HG03097 (cell line): ENCODE measurements around the gene VARS2.
"Not testable (repeated sequence)": the region's sequence is repeated elsewhere in the genome, so short reads cannot be mapped to it uniquely, and the experiment has no call there.

Source experiments
- ATAC-seq: cut with Tn5 transposase; IDR thresholded peaks from one replicate; pipeline ENCODE4 v1.9.1; 2021; ENCODE audit not compliant: unreplicated experiment, low FRiP score

The VARS2 gene

GRCh38 chr6:30927080-30927479, 13.0 kb downstream of the VARS2 start:
- ATAC-seq = not testable (repeated sequence)

DNA sequence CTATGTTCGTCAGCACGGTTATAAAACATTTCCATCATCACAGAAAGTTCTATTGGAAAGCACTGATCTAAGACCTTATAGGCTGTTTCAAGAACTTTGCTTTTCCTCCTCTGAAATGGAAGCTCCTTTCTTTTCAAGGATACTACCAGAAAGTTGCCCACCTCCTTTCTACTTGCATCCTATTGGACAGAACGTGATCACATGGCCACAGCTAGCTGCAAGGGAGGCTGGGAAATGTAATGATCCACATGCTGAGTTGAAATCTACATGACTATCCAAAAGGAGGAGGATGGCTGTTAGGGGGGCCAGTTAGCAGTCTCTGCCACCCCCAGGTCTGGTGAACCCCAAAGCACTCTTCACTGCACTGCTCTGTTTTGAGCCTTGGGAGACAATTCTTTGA, 14.6 kb downstream of the VARS2 start:
- no peak for ATAC-seq

DNA sequence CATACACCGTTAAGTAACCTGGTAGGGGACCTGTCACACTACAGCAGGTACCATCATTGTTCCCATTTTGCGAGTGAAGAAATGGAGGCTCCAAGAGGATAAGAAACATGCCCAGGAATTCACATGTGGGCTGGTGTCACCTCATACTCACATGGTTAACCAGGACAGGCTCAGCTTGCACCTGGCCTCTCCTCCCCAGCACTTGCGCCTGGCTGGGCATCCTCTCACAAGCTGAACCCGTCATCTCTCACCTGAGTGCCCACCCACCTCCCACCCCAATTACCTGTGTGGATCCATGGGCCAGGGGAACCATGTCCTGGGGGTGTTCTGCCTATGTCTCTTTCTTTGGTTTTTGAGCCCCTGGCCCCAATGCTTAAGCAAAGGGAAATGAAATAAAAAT, 16.5 kb downstream of the VARS2 start:
- ATAC-seq = no peak

DNA sequence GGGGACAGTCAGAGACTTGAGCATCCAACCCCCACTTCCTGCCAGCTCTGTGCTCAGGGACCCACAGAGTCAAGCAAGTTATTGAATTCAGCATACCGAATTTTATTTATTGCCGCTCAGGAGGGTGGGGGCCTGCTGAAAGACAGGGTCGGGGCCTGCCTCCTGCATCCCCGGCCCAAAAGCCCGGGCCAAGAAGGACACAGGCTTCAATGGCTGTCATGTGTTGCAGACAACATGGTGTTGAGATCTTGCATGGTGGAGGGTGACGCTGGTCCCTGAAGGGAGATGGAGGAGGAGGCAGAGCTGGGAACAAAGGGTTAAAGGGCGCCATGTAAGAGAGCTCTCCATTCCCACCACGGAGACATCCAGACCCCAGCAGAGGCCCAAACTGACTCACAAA, 17.2 kb downstream of the VARS2 start:
- no peak for ATAC-seq

DNA sequence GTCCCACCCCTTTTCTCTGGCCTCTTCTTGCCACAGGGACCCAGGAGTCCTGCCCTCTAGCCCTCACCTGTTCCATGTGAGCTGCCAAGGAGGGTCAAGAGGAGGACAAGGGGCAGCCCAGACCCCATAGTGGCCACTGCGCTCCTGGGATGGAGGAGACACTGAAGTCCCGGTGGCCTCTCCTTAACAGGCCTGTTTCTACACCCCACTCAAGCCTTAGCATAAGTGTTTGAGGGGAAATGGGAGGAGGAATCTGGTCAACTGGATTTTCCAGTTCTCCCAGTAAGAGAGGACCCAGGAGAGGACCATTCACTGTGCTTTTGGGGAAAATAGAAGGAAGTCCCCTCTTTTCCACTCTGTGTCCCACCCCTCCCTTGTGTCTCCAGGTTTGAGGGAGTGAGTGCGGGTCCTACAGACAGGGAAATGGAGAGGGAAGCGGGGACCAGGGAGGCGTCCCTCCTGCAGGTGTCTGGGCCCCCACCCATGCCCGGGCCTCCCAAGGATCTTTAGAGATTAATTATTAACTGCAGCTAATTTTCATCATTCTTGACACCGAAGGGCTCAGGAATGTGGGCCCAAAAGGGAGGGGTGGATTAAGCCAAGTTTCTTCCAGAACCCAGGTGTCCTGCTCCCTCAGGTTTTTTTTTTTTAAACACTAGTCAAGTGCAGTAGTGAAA, 18.1 kb downstream of the VARS2 start, which contains the start of gene SFTA2:
TSS of gene SFTA2 (minus strand) at position 202 of the 677 bp plus-strand sequence. CDS start at position 128, 74 bp downstream.
- ATAC-seq = no peak

- ATAC-seq = no peak
These were observed 18.8 kb downstream of the VARS2 start for GRCh38 chr6:30932665-30933365.

DNA sequence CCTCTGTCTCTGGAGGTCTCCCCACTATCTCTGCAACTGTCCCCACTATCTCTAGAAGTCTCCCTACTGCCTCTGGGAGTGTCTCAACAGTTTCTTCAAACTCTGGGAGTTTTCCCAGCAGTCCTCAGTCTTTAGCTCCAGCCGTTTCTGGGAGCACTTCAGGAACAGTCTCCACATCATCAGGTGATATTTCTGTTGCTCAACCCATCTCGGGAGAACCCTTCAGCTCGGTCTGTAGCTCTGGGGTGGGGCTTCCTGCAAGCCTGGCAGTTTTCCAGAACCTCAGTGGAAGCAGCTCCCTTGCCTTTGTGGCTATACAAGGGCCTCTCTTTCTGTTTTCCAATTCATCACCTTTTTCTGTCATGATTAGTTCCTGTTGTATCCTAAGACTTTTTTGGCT, 21.0 kb downstream of the VARS2 start:
- ATAC-seq = no peak

DNA sequence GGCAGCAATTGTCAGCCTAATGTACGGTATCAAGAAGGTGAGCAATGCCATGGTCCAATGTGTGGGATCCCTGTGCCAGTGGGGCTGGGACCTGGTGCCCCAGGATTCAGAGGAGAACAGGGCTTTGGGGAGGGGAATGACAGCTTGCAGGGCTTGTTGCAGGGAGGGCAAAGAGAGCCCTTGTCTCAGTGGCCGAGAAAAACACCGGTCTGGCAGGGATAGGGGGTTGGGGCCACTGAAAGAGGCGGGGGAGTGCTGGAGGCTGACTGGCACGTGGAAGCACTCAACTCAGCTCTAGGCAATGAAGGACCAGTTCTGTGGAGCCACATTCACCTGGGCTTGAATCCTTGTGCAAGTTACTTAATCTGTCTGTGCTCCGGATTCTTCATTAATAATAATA, 23.2 kb downstream of the VARS2 start:
- ATAC-seq = no peak

DNA sequence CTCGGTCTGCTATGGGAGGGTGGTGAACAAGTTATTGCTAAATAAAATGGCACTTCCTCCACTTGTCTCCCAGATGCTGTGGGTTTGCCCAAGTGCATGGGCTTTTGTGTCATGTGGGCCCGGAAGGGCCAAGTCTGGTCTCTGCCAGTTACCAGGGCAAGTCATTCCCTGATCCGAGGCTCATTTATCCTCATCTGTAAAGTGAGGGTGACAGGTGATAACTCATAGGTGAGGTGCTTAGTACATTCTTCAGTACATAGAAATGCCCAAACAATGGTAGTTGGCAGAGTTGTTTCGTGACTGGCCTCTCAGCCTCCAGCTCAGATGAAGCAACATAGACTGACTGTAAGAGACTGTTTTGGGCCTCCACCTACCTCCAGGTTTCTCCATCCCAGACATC, 24.7 kb downstream of the VARS2 start:
- ATAC-seq = no peak

- no peak for ATAC-seq
These were observed 25.4 kb downstream of the VARS2 start for GRCh38 chr6:30939473-30939872.

GRCh38 chr6:30940361-30940986, 26.4 kb downstream of the VARS2 start, which contains the start of gene MUCL3:
TSS of gene MUCL3 (plus strand) at chr6:30940973. CDS start at chr6:30941000, 27 bp downstream.
- no peak for ATAC-seq

DNA sequence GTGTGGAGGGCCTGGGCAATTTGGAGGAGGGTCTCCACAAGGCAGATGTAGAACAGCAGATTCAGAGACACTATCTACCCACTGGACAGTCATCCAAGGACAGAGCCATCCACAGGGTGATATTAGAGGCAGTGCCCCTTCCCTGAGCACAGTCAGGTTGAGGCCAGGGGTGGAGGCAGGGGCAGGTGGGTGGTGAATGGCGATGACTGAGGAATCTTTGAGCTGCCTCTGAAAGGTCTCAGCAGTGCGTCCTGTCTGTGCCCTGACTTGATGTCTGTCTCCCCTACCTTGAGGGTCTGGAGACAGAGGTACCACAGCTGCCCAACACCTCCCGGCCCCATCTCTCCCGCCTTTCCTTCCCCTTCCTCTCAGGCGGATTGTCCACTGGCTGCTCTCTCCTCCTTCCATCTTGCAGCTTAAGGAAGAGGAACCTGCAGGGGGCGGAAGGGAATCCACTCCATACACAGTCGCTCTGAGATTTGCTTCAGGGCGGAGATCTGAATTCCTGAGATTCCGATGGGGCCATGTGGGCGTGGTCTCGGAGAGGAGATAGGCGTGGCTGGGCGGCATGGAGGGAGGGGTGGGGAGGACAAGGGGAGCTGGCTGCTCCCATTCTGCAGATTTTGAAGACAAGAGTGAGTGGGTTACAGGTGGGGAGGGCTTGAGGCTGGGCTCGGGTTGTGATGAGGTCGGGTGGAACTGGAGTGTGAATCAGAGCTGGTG, 28.5 kb downstream of the VARS2 start:
- ATAC-seq = no peak

DNA sequence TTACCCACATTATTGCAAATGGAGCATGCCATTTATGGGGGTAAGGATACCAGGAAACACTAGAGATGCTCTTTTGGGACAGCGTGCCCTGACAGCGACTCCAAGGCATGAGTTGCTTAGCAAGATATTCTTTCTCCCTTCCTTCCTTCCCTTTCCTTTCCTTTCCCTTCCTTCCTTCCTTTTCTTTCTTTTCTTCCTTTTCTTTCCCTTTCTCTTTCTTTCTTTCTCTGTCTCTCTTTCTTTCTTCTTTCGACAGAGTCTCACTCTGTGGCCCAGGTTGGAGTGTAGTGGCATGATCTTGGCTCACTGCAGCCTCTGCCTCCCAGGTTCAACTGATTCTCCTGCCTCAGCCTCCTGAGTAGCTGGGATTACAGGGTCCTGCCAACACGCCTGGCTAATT, 30.0 kb downstream of the VARS2 start:
- no peak for ATAC-seq

GRCh38 chr6:30945281-30945680, 31.2 kb downstream of the VARS2 start:
- no peak for ATAC-seq

GRCh38 chr6:30947231-30947630, 33.2 kb downstream of the VARS2 start:
- ATAC-seq = no peak

GRCh38 chr6:30948811-30949210, 34.8 kb downstream of the VARS2 start:
- no peak for ATAC-seq

GRCh38 chr6:30951907-30952469, 38.0 kb downstream of the VARS2 start:
- no peak for ATAC-seq

DNA sequence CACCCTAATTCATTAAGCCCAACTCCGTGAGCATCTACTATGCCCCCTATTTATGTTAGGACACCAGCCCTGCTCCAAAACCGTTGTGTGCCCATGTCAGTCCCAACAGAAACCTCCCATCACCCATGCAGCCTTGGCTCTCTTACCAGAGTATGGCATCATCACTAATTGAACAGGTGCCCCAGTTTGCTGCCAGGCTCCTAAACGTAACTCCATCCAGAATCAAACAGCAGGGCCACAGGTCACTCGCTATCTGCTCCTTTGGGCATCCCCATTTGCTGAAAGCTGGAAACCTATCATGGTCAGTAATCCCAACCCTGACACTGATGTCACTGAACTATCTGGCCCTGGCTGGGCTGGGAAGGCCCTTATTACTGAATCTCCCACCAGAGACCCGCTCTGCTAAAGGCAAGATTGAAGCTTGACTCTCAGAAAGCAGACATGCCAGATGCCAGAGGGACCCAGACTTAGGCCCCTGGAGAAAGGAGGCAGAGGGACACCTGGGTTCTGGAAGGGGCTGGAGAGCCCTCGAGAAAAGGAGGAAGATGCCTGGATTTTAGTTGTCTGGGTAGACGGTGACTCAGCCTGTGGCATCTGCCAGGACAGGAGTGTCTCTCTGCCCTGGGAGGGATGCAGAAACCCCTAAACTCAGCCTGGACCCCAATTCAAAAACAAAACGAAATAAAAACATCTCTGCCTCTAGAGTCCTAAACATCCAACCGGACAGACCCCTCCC, 40.8 kb downstream of the VARS2 start:
- ATAC-seq = no peak

GRCh38 chr6:30955367-30956042, 41.5 kb downstream of the VARS2 start:
- no peak for ATAC-seq
